GM19324 (cell line): Measurements from ENCODE around the gene PERM1.

ENCODE experiments used
- ATAC-seq: cut with Tn5 transposase; IDR thresholded peaks from one replicate; pipeline ENCODE4 v1.9.1; 2021; ENCODE audit warnings: mild to moderate bottlenecking, moderate library complexity; ENCODE audit not compliant: unreplicated experiment, low FRiP score

Gene PERM1

DNA sequence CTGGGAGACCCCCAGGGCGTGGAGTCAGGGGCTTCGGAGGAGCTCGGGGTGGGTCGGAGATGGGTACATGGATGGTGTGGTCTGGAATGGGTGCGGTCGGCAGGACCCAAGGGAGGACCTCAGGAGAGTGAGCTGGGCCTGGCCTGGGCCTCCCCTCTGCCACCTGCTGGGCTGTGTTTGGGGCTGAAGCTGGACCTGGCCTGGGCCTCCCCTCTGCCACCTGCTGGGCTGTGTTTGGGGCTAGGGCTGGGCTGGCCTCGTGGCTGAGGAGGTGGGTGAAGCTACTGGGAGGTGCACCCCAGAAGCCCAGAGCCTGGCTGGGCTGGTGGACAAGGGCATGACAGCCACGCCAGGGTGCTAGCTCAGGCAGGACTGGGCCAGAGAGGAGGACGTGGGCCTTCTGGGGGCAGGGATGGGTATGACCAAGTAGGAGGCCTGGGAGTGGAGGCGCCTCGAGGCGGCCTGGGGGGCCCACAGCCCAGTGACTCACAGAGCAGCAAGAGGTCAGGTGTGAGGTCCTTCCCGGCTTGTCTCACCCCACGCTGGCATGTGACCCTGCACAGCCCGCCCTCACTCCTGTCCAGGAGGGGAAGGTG is 43.7 kb downstream of the PERM1 start:
- ATAC-seq = no peak

DNA sequence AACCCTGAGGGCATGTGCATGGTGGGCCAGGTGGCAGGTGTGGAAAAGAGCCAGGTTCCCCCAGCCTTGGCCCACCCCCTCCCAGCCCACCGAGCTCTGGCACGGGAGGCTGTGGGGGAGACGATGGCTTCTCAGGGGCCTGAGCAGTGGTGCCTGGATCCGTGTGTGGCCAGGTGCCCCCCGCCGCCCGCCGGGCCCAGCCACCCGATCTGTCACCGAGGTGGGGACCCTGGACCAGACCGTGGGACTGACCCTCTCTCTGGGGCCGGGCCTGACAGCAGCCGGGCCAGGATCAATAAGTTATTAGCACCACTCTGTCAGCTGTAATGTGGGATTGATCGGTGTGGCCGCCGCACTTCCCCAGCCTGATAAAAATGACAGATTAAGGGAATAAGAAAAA is 44.4 kb downstream of the PERM1 start:
- no peak for ATAC-seq

GRCh38 chr1:936348-937264 is 45.3 kb downstream of the PERM1 start:
- ATAC-seq = no peak

- no peak for ATAC-seq
These were observed 46.1 kb downstream of the PERM1 start for GRCh38 chr1:935751-936231.

- no peak for ATAC-seq
These were observed 46.7 kb downstream of the PERM1 start for GRCh38 chr1:934991-935750.

GRCh38 chr1:933603-933940 is 48.3 kb downstream of the PERM1 start:
- ATAC-seq = no peak

GRCh38 chr1:932776-933602 is 48.9 kb downstream of the PERM1 start:
- ATAC-seq = no peak

GRCh38 chr1:932173-932510 is 49.8 kb downstream of the PERM1 start:
- ATAC-seq = no peak

DNA sequence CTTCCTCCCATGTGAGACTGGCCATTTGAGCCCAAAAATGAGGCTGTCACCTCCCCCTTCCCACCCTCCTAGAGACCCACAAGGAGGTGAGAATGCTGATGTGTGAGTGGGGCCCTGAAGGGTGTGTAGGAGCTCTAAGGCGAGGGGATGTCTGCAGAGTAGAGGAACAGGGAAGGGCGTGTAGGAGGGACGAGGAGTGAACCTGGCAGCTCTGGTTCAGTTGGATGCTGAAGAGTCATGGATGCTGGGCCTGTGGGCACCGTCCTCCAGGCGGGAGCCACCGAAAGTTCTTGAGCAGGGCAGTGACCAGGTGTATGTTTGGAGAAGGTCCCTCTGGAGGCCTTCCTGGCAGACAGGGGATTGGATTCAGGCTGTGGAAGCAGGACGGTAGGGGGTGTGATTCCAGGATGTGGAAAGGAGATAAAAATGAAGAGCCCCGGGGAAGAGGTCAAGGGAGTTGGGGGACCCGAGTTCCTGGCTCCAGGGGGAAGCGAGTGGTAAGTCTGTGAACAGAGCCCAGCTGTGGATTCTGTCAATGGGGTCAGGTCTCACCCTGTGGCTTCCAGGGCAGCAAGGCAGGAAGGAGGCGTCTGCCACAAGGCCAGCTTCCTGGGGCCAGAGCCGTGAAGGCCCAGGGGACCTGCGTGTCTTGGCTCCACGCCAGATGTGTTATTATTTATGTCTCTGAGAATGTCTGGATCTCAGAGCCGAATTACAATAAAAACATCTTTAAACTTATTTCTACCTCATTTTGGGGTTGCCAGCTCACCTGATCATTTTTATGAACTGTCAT is 50.3 kb downstream of the PERM1 start:
- no peak for ATAC-seq

DNA sequence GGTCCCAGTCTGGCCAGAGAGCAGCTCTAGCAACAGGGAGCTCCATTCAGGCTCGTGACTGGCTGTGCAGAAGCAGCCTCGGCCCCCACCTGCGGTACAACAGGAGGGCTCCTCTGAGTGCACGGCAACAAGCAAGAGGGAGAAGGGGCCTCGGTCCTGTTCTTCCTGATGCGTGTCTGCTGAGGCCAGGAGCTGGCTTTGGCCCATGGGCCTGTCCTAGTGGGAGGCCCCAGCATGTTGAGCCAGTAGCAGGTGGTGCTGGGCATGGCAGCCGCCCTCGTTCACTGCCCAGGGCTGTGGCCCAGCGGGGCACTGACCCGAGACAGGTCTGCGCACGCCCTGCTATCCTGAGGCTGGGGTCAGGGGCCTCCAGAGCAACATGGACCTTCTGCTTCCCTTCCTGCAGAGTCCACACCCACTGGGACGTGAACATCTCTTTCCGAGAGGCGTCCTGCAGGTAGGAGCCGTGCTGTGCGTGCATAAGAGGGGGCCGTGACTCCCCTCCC is 51.2 kb downstream of the PERM1 start:
- ATAC-seq = no peak

GRCh38 chr1:929712-930632 is 51.9 kb downstream of the PERM1 start:
- ATAC-seq = no peak

DNA sequence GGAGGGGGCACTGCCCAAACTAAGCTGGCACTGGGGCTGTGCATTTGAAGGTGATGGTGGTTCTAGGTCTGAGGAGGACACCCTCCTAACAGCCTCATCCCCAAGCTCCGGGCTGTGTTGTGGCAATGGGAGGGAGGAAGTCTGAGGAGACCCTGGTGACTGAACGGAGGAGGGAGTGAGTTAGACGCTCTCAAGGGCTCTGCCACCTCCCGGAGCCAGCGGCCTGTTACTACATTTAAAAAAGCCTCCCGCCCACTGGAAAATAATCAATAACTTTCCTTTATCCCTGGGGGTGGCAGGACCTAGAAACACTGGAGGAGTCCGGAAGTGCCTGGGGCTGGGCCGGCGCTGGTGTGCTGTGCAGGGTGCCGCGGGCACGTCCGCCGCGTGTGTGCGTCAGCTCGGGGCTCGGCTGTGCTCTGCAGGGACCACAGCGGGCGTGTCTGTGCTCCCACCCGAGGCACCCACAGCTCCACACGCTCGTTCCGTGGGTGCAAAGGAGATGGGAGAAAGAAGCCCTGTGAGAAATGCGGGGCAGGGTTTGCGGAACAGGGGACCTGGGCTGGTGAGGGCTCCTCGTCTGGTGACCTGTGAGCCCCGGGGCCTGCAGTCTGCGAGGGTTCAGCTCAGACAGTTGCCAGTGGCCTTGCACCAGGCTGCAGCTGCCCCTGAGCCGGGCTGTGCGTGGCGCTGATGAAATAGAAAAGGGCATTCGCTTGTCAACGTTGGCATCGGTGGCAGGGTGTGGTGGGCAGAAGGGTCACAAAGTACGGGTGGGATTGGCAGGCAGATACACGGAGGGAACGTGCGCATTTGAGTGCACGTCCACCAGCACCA is 52.9 kb downstream of the PERM1 start:
- ATAC-seq = no peak

DNA sequence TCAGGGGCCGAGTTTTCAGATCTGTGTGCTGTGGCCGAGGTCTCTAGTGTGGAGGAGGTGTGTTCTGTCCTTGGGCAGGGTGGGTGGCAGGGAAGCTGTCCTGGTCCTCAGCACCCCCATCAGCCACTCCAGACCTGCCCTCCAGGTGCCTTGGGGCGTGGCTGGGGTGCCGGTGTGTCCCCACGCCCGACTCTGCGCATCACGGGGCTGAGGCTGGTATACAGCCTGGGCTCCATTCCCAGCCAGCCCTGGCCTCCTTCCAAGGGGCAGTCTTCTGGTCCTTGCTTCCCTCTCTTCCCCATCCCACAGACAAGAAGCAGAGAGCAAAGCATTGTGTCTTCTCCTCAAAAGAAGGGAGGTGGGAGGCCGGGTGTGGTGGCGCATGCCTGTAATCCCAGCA is 54.1 kb downstream of the PERM1 start:
- no peak for ATAC-seq

DNA sequence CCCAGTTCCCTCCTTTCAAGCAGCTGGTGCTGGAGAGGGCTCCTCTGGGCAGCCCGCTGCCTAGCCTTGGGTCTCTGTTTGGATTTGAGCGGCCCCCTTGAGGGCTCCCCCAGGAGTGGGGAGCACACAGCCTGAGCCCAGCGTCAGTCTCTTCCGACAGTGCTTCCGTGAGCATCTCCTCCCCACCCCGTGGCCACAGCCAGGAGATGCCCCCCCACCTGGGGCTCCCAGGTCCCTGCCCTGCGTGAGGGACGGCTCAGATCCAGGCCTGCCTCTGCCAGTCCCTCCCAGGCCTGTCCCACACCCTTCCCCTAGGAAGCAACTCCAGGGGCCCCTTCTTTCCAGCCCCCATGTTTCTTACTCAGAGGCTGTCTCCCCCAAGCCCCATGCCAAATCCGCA is 54.7 kb downstream of the PERM1 start:
- no peak for ATAC-seq

GRCh38 chr1:925561-926421 is 56.1 kb downstream of the PERM1 start:
- ATAC-seq = no peak
